K562 (cell line): Measurements from ENCODE around the gene E2F3. TPM values are rescaled to one million over a fixed set of nuclear protein-coding genes. Genes with fewer than 3 reads are reported as not detected.

ENCODE experiments used
- DNMT1 ChIP-seq: fragments of 450-650 bp; IDR thresholded peaks from 2 replicates; pipeline ENCODE4 v1.6.1; 2016; ENCODE audit warnings: antibody characterized with exemption, mild to moderate bottlenecking
- HCFC1 ChIP-seq: IDR thresholded peaks from 2 replicates; pipeline ENCODE4 v1.6.1; 2012; ENCODE audit warnings: low read depth, low read length, improper control_type of control experiment
- NFYB ChIP-seq: IDR thresholded peaks from 2 replicates; pipeline ENCODE4 v1.6.1; 2011; ENCODE audit warnings: mild to moderate bottlenecking, moderate library complexity; ENCODE audit not compliant: insufficient read length; ENCODE audit errors: extremely low read depth
- SMAD2 ChIP-seq: fragments of 150-350 bp; IDR thresholded peaks from 2 replicates; pipeline ENCODE4 v1.6.1; 2014; ENCODE audit warnings: low read depth, mild to moderate bottlenecking, low read length
- TGIF2 ChIP-seq: sonication (generic); formaldehyde crosslinking; IDR thresholded peaks from 2 replicates; pipeline ENCODE4 v1.8.1; 2022; ENCODE audit warnings: mild to moderate bottlenecking, missing genetic modification reagents, moderate library complexity
- ZBTB8A ChIP-seq: fragments of 450-650 bp; IDR thresholded peaks from 2 replicates; pipeline ENCODE4 v1.6.1; 2018; ENCODE audit warnings: mild to moderate bottlenecking, moderate library complexity; ENCODE audit not compliant: partially characterized antibody
- ZNF23 ChIP-seq: fragments of 250-450 bp; sonication (Bioruptor Pico); IDR thresholded peaks from 2 replicates; pipeline ENCODE4 v1.4.0; 2020; ENCODE audit warnings: mild to moderate bottlenecking
- ZNF347 ChIP-seq: fragments of 450-650 bp; formaldehyde crosslinking; IDR thresholded peaks from 2 replicates; pipeline ENCODE4 v1.4.0; 2020; ENCODE audit warnings: low read depth, mild to moderate bottlenecking, moderate library complexity
- ZNF589 ChIP-seq: fragments of 200-800 bp; sonication (Bioruptor generic); IDR thresholded peaks from 2 replicates; pipeline ENCODE4 v1.6.1; 2016; ENCODE audit warnings: low read depth, missing genetic modification characterization, missing compliant biosample characterization
- polyA plus RNA-seq, 8 experiments: library from polyadenylated mRNA; depleted of rRNA in 4 of 8; stranded (reverse) in 5 of 8; unstranded in 3 of 8; fragments of >200 nt; fragmentation: Nextera tagmentation in 2 of 8; fragmentation: Illumina TruSeq in 1 of 8; extraction: Ambion mirVana in 2 of 8; extraction: Trizol in 1 of 8; gene quantifications; 2 replicates each; pipeline versions ENCODE4 v1.2.1 to v1.2.3, GENCODE V29; 2011 to 2014; ENCODE audit warnings: inconsistent platforms in 1 of 8, missing spikeins in 1 of 8
- total RNA-seq, 7 experiments: library from RNA; depleted of rRNA in 6 of 7; stranded (reverse); fragments of >200 nt in 6 of 7; fragmentation: Illumina TruSeq in 2 of 7; extraction: Trizol in 2 of 7; gene quantifications; 2 replicates each; pipeline versions ENCODE4 v1.2.1 to v1.2.3, GENCODE V29; 2011 to 2021; ENCODE audit warnings: low replicate concordance in 1 of 7
- TF ChIP-seq, protein P1 (sequence below): fragments of 200-400 bp; formaldehyde crosslinking; IDR thresholded peaks from 2 replicates; pipeline ENCODE4 v1.6.1; 2017; ENCODE audit warnings: mild to moderate bottlenecking, low read depth, low read length, moderate library complexity
- TF ChIP-seq, protein P2 (sequence below): fragments of 450-650 bp; formaldehyde crosslinking; IDR thresholded peaks from 2 replicates; pipeline ENCODE4 v1.4.0; 2020; ENCODE audit warnings: mild to moderate bottlenecking, moderate library complexity
- TF ChIP-seq, protein P3 (sequence below): fragments of 250-450 bp; sonication (Bioruptor Pico); IDR thresholded peaks from 2 replicates; pipeline ENCODE4 v1.8.0; 2022; ENCODE audit warnings: moderate library complexity, mild to moderate bottlenecking, inconsistent platforms
- TF ChIP-seq, protein P4 (sequence below): fragments of 250-450 bp; sonication (Bioruptor Pico); IDR thresholded peaks from 2 replicates; pipeline ENCODE4 v1.8.0; 2022; ENCODE audit warnings: inconsistent platforms
- TF ChIP-seq, protein P5 (sequence below): fragments of 450-650 bp; IDR thresholded peaks from 2 replicates; pipeline ENCODE4 v1.6.1; 2016; ENCODE audit warnings: antibody characterized with exemption
- TF ChIP-seq, protein P6 (sequence below): fragments of 250-450 bp; sonication (Bioruptor Pico); IDR thresholded peaks from 2 replicates; pipeline ENCODE4 v1.5.0; 2021; ENCODE audit warnings: mild to moderate bottlenecking, borderline replicate concordance
- TF ChIP-seq, protein P7 (sequence below): fragments of 450-650 bp; formaldehyde crosslinking; IDR thresholded peaks from 2 replicates; pipeline ENCODE4 v1.4.0; 2022; ENCODE audit warnings: missing genetic modification characterization

Gene E2F3
- total and polyA plus RNA-seq, 9 of the 15 experiments (the other 6 are each of a cell fraction or from before 2014, with no cell fraction given): 11.1 to 44.7 (median 27.2) TPM

DNA sequence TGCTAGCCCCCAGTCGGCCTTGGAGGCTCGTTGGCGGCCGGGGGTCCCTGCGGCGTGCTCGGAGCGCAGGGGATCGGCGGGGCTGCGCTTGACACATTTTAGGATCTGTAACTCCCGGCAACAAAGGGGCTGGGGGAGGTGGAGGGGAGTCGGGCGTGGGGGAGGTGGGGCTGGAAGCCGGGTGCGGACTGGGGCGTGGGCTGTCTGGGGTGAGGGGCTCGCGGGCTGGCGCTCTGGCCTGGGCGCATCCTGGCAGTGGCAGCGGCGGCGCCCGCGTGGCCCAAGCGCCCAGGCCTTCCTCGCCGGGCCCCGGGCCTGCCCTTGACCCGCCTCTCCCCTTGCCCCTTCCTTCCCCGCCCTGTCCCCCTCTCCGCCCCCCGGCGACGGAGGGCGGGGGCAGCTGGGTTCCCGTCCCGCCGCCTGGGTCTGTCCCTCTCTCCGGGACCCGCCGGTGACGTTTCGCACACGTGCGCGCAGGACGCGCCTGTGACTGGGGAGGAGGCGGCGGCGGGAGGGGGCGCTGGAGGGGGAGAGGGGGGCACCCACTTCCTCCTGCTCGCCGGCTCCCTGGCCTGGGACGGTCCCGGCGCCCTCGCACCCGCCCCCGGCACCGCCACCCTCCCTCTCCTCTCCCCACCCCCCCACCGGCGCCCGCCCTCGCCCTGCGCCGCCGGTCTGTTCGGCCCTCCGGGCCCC, 1.5 kb downstream of the E2F3 start (continued):
- TF ChIP-seq TGIF2: peak; percentile 73; the same call in 1 of the 2 replicates
- TF ChIP-seq, protein P1, sequence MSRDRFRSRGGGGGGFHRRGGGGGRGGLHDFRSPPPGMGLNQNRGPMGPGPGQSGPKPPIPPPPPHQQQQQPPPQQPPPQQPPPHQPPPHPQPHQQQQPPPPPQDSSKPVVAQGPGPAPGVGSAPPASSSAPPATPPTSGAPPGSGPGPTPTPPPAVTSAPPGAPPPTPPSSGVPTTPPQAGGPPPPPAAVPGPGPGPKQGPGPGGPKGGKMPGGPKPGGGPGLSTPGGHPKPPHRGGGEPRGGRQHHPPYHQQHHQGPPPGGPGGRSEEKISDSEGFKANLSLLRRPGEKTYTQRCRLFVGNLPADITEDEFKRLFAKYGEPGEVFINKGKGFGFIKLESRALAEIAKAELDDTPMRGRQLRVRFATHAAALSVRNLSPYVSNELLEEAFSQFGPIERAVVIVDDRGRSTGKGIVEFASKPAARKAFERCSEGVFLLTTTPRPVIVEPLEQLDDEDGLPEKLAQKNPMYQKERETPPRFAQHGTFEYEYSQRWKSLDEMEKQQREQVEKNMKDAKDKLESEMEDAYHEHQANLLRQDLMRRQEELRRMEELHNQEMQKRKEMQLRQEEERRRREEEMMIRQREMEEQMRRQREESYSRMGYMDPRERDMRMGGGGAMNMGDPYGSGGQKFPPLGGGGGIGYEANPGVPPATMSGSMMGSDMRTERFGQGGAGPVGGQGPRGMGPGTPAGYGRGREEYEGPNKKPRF: no peak
- TF ChIP-seq DNMT1: no peak
- TF ChIP-seq, protein P2, sequence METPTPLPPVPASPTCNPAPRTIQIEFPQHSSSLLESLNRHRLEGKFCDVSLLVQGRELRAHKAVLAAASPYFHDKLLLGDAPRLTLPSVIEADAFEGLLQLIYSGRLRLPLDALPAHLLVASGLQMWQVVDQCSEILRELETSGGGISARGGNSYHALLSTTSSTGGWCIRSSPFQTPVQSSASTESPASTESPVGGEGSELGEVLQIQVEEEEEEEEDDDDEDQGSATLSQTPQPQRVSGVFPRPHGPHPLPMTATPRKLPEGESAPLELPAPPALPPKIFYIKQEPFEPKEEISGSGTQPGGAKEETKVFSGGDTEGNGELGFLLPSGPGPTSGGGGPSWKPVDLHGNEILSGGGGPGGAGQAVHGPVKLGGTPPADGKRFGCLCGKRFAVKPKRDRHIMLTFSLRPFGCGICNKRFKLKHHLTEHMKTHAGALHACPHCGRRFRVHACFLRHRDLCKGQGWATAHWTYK: no peak
- TF ChIP-seq, protein P3, sequence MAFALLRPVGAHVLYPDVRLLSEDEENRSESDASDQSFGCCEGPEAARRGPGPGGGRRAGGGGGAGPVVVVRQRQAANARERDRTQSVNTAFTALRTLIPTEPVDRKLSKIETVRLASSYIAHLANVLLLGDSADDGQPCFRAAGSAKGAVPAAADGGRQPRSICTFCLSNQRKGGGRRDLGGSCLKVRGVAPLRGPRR (CRISPR knock-in tag): no peak
- no peak for TF ChIP-seq ZBTB8A
- TF ChIP-seq, protein P4, sequence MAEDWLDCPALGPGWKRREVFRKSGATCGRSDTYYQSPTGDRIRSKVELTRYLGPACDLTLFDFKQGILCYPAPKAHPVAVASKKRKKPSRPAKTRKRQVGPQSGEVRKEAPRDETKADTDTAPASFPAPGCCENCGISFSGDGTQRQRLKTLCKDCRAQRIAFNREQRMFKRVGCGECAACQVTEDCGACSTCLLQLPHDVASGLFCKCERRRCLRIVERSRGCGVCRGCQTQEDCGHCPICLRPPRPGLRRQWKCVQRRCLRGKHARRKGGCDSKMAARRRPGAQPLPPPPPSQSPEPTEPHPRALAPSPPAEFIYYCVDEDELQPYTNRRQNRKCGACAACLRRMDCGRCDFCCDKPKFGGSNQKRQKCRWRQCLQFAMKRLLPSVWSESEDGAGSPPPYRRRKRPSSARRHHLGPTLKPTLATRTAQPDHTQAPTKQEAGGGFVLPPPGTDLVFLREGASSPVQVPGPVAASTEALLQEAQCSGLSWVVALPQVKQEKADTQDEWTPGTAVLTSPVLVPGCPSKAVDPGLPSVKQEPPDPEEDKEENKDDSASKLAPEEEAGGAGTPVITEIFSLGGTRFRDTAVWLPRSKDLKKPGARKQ (CRISPR knock-in tag): no peak
- TF ChIP-seq, protein P5, sequence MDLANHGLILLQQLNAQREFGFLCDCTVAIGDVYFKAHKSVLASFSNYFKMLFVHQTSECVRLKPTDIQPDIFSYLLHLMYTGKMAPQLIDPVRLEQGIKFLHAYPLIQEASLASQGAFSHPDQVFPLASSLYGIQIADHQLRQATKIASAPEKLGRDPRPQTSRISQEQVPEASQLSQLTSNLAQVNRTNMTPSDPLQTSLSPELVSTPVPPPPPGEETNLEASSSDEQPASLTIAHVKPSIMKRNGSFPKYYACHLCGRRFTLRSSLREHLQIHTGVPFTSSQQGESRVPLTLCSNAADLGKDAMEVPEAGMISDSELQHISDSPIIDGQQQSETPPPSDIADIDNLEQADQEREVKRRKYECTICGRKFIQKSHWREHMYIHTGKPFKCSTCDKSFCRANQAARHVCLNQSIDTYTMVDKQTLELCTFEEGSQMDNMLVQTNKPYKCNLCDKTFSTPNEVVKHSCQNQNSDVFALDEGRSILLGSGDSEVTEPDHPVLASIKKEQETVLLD: no peak
- no peak for TF ChIP-seq ZNF23 (CRISPR knock-in tag)
- TF ChIP-seq, protein P6, sequence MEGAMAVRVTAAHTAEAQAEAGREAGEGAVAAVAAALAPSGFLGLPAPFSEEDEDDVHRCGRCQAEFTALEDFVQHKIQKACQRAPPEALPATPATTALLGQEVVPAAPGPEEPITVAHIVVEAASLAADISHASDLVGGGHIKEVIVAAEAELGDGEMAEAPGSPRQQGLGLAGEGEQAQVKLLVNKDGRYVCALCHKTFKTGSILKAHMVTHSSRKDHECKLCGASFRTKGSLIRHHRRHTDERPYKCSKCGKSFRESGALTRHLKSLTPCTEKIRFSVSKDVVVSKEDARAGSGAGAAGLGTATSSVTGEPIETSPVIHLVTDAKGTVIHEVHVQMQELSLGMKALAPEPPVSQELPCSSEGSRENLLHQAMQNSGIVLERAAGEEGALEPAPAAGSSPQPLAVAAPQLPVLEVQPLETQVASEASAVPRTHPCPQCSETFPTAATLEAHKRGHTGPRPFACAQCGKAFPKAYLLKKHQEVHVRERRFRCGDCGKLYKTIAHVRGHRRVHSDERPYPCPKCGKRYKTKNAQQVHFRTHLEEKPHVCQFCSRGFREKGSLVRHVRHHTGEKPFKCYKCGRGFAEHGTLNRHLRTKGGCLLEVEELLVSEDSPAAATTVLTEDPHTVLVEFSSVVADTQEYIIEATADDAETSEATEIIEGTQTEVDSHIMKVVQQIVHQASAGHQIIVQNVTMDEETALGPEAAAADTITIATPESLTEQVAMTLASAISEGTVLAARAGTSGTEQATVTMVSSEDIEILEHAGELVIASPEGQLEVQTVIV (CRISPR knock-in tag): no peak
- TF ChIP-seq ZNF347 (CRISPR knock-in tag): no peak
- no peak for TF ChIP-seq NFYB
- TF ChIP-seq HCFC1: 0 out of 2 replicates have a peak, but pooled peaks have one; percentile 28
- TF ChIP-seq, protein P7, sequence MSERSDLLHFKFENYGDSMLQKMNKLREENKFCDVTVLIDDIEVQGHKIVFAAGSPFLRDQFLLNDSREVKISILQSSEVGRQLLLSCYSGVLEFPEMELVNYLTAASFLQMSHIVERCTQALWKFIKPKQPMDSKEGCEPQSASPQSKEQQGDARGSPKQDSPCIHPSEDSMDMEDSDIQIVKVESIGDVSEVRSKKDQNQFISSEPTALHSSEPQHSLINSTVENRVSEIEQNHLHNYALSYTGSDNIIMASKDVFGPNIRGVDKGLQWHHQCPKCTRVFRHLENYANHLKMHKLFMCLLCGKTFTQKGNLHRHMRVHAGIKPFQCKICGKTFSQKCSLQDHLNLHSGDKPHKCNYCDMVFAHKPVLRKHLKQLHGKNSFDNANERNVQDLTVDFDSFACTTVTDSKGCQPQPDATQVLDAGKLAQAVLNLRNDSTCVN (CRISPR knock-in tag): no peak
- TF ChIP-seq ZNF589 (CRISPR knock-in tag): 0 out of 2 replicates have a peak, but pooled peaks have one; percentile 49
- TF ChIP-seq SMAD2: no peak
